ENCODE results near the gene CYBA.

CYBA gene
- total RNA-seq: 49.7 to 235 (median 202) reads per million in 9 experiments

DNA sequence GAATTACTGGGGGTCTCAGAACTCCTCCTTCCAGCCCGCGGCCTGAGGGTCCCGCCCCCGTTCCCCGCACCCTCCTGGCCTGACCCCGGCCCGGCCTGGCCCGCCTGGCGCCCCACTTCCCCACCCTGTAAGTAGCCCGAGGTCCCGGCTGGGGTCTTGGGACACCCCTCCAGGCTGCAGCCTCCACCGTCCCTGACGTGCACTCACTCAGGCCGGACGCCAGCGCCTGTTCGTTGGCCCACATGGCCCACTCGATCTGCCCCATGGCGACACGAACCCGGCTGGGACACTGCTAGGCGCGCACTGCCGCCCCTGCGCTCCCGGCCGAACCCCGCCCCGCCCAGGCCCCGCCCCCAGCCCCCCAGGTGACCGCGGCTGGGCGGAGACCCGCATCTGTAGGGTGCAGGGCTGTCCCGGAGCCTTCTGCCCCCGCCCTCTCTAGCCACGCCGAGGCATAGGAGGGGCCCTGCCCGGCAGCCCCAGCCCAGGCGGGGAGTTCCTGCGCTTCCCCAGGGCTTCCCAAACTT lies at the start of gene CYBA:
Gene CYBA, minus strand, starts transcription at position 305 of the 527 bp plus-strand sequence. Its CDS starts 40 bp downstream, at position 265.
- H3K27ac Mint-ChIP-seq: peak within 1 kb of the TSS; percentile 92 to 97
- no peaks in the 10 kb centered on the region for H3K9me3 Mint-ChIP-seq
- DNase-seq: peak; percentile 83 to 88 (median 85)
- peak; percentile 79 for ATAC-seq (replicated peaks)
- H3K4me1 Mint-ChIP-seq (ENCODE audit: low read depth in 2 of 2): peaks cover 13 to 23% of the 10 kb centered on the region in 2 donors
- H3K36me3 Mint-ChIP-seq (ENCODE audit: insufficient read depth): peaks cover 67% of the 10 kb centered on the region
- no peaks in the 10 kb centered on the region for H3K27me3 Mint-ChIP-seq
- H3K4me3 Mint-ChIP-seq: peak within 1 kb of the TSS; percentile 89

DNA sequence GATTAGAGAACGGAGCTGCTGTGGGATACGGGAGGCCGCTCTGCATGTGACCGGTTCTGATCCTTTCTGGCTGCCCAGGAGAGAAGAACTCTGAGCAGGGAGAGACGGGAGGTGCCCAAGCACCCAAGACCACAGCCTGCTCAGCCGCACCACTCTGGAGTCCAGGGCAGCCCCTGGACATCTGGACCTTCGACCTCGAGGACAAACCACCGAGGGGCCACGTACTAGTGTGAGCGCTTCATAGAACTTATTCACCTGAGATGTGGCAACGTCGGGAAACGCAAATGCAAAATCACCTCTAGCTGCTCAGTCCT lies 49.4 kb upstream of the CYBA start:
- no peak for ATAC-seq (replicated peaks)
- Mint-ChIP-seq H3K4me1 (ENCODE audit: low read depth in 2 of 2) (peaks cover 15 to 57% of the 10 kb centered on the region in 2 donors), H3K27me3 (no peaks in the 10 kb centered on the region)

DNA sequence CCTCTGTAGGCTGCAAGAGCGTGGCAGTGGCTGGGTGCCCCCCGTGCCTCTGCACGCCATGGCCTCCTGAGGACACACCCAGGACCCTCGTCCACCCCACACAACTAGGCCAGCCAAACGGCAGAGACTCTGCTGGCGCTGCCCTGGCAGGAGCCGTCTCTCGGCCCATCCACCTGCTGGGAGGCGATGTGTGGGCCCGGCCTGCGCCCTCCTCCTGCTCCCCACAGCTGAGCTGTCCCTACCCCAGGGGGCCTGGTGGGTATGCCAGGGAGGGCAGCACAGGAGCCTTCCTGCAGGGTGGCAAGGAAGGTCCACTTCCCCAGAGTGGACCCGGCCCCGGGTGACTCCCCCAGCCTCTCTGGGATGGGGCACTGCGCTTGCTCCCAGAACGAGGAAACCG lies 48.3 kb upstream of the CYBA start:
- H3K36me3 Mint-ChIP-seq (ENCODE audit: insufficient read depth): peaks cover 96% of the 10 kb centered on the region
- no peaks in the 10 kb centered on the region for H3K27me3 Mint-ChIP-seq
- H3K9me3 Mint-ChIP-seq: no peaks in the 10 kb centered on the region
- H3K27ac Mint-ChIP-seq: peak overlapping the region in 1 of 2 donors; percentile 46
- DNase-seq (no peak), ATAC-seq (replicated peaks) (no peak)
- peak overlapping the region in 1 of 2 donors; percentile 100 for H3K4me3 Mint-ChIP-seq
- peaks cover 10 to 56% of the 10 kb centered on the region in 2 donors for H3K4me1 Mint-ChIP-seq (ENCODE audit: low read depth in 2 of 2)

More for the DNA sequence above, 49.4 kb upstream of the CYBA start:
- peak overlapping the region; percentile 95 to 99 for H3K27ac Mint-ChIP-seq
- no peaks in the 10 kb centered on the region for H3K9me3 Mint-ChIP-seq
- peaks cover 96% of the 10 kb centered on the region for H3K36me3 Mint-ChIP-seq (ENCODE audit: insufficient read depth)
- no peak for DNase-seq
- peak overlapping the region; percentile 95 to 100 for H3K4me3 Mint-ChIP-seq

- ATAC-seq (replicated peaks): no peak
- no peaks in the 10 kb centered on the region for H3K27me3 Mint-ChIP-seq
- H3K9me3 Mint-ChIP-seq: no peaks in the 10 kb centered on the region
- peaks cover 4 to 52% of the 10 kb centered on the region in 2 donors for H3K4me1 Mint-ChIP-seq (ENCODE audit: low read depth in 2 of 2)
- H3K4me3 Mint-ChIP-seq: no peak overlapping the region
- H3K27ac Mint-ChIP-seq: peak overlapping the region in 1 of 2 donors; percentile 46
- no peak for DNase-seq
- peaks cover 94% of the 10 kb centered on the region for H3K36me3 Mint-ChIP-seq (ENCODE audit: insufficient read depth)
These were observed 47.8 kb upstream of the CYBA start for GRCh38 chr16:88698646-88699045.

GRCh38 chr16:88697831-88698615 lies 47.2 kb upstream of the CYBA start:
- Mint-ChIP-seq H3K36me3 (ENCODE audit: insufficient read depth) (peaks cover 90% of the 10 kb centered on the region), H3K9me3 (no peaks in the 10 kb centered on the region), H3K4me1 (ENCODE audit: low read depth in 2 of 2) (peaks cover 4 to 46% of the 10 kb centered on the region in 2 donors), H3K4me3 (peak overlapping the region in 1 of 2 donors; percentile 71), H3K27me3 (no peaks in the 10 kb centered on the region), H3K27ac (peak overlapping the region; percentile 65 to 76)
- ATAC-seq (replicated peaks) (no peak), DNase-seq (no peak)

- DNase-seq: no peak
- no peaks in the 10 kb centered on the region for H3K27me3 Mint-ChIP-seq
- H3K4me1 Mint-ChIP-seq (ENCODE audit: low read depth in 2 of 2): peaks cover 0 to 45% of the 10 kb centered on the region in 2 donors
- peaks cover 86% of the 10 kb centered on the region for H3K36me3 Mint-ChIP-seq (ENCODE audit: insufficient read depth)
- H3K9me3 Mint-ChIP-seq: no peaks in the 10 kb centered on the region
- no peak for ATAC-seq (replicated peaks)
- peak overlapping the region in 1 of 2 donors; percentile 71 for H3K4me3 Mint-ChIP-seq
- H3K27ac Mint-ChIP-seq: peak overlapping the region; percentile 65 to 76
These were observed 46.4 kb upstream of the CYBA start for GRCh38 chr16:88697116-88697830.

DNA sequence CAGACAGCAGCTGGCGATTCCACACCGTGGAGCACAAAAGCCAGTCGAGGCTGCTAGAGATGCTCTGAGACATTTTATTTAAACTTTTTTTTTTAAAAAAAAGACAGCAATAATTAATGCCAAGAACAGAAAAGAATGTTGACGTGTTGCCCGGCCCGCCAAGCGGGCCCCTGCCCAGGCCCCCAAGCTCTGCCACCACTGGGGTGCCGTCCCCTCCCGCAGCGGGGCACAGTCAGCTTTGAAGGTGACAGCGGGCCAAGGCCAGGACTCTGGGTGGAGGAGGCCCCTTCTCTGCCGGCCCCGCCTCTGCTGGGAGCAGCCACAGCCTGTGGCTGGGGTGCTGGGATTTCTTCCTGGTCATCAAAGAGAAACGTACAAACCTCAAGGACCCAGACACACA lies 45.6 kb upstream of the CYBA start:
- peaks cover 81% of the 10 kb centered on the region for H3K36me3 Mint-ChIP-seq (ENCODE audit: insufficient read depth)

GRCh38 chr16:88695753-88696152 lies 44.9 kb upstream of the CYBA start:
- Mint-ChIP-seq H3K4me1 (ENCODE audit: low read depth in 2 of 2) (peaks cover 3 to 43% of the 10 kb centered on the region in 2 donors), H3K4me3 (no peak overlapping the region), H3K9me3 (no peaks in the 10 kb centered on the region), H3K27me3 (no peaks in the 10 kb centered on the region), H3K27ac (peak overlapping the region in 1 of 2 donors; percentile 90), H3K36me3 (ENCODE audit: insufficient read depth) (peaks cover 74% of the 10 kb centered on the region)
- ATAC-seq (replicated peaks) (no peak), DNase-seq (no peak)

More for the DNA sequence above, 45.6 kb upstream of the CYBA start:
- ATAC-seq (replicated peaks): no peak
- Mint-ChIP-seq H3K4me1 (ENCODE audit: low read depth in 2 of 2) (peaks cover 0 to 43% of the 10 kb centered on the region in 2 donors), H3K9me3 (no peaks in the 10 kb centered on the region), H3K27me3 (no peaks in the 10 kb centered on the region), H3K27ac (peak overlapping the region in 1 of 2 donors; percentile 76), H3K4me3 (no peak overlapping the region)
- DNase-seq: no peak

DNA sequence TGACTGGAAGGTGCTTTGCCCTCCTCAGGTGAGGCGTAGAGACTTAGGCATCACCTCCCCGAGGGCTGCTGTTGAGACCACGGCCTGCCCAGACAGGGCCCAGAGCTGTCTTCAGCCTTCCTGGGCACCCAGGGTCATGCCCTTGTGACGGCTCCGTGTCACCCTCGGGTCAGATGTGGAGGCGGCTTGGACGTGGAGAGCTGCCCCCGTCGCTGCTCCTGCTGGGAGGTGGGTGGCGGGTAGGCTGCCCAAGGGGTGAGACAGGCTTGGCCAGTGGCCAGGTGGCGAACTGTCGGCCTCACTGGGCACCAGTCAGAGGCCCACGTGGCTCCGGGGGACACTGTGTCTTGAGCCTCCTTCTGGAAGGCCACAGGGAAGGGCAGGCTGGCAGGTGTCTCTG lies 44.4 kb upstream of the CYBA start:
- no peaks in the 10 kb centered on the region for H3K9me3 Mint-ChIP-seq
- H3K4me1 Mint-ChIP-seq (ENCODE audit: low read depth in 2 of 2): peaks cover 7 to 46% of the 10 kb centered on the region in 2 donors
- peaks cover 69% of the 10 kb centered on the region for H3K36me3 Mint-ChIP-seq (ENCODE audit: insufficient read depth)
- no peaks in the 10 kb centered on the region for H3K27me3 Mint-ChIP-seq
- H3K4me3 Mint-ChIP-seq: no peak overlapping the region
- no peak for ATAC-seq (replicated peaks)
- DNase-seq: no peak
- H3K27ac Mint-ChIP-seq: peak overlapping the region in 1 of 2 donors; percentile 90

DNA sequence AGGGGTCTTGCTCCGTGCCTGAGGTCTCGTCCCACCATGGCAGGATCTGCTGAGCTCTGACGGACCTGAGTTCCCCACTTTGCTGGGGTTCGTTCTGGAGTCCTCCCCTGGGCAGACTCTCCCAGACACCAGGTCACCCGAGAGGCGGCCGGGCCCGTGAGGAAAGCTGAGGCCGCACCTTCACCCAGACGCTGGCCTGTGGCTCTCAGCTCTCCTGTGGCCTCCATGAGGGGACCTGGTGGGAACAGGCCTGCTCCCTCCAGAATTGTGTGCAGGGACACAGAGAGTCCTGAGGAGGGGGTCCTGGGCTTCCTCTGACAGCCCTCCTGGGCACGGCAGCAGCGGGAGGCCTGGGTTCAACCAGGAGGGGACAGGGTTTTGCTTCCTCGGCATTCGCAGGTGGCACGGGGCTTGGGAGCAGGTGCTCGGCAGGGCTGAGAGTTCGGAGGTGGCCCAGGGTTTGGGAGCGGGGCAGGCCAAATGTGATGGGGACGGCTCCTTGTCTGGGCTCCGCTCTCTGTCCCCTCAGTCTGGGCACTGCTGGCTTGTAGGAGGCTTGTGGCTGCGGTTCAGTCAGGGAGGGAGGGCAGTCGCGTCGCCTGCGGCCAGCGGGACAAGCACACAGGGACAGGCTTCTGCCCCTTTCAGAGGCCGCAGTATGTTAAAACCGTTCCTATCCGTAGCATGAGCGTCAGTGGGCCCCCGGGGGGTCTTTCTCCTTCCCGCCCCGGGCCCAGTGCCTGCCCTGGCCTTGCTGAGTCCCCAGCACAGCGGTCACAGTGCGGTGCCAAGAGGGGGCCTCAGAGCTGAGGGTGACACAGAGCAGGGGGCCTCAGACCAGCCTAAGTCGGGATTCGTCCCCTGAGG lies 43.6 kb upstream of the CYBA start:
- Mint-ChIP-seq H3K9me3 (no peaks in the 10 kb centered on the region), H3K27me3 (no peaks in the 10 kb centered on the region), H3K4me1 (ENCODE audit: low read depth in 2 of 2) (peaks cover 7 to 38% of the 10 kb centered on the region in 2 donors), H3K36me3 (ENCODE audit: insufficient read depth) (peaks cover 64% of the 10 kb centered on the region), H3K27ac (peak overlapping the region in 1 of 2 donors; percentile 90), H3K4me3 (peak overlapping the region in 1 of 2 donors; percentile 14)
- ATAC-seq (replicated peaks): no peak
- no peak for DNase-seq

DNA sequence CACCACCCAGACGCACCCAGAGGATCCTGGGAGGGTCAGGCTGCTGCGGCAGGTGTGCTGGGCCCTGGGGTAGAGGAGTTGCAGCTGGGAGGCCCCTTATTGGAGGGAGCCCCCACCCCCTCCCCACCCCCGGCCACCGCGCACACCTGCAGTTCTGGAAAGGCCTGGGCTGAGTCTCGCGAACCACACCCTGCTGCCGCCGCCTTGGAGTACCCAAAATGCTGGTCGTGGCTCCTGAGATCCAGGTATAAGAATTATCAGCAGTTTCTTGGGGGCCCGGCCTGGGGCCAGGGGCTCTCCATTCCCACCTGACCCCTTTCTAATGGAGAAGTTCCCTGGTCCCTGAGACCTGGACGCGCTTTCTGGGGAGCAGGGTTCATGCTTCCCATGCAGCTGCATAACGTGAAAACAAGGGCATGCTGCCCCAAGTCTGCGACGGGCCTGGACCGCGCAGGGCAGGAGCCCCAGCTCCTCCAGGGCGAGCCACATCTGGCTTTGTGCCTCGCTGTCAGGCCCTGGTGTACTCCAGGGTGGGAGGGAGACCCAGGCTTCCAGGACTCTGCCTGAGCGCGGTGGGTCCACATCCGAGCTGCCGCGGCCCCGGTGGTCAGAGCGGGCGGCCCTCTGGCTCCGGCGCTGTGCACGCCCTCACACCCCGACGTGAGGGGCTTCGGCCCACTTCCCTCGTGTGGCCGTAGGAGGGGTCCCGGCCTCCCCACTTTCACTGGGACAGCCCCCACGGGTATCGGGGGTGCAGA lies 42.7 kb upstream of the CYBA start:
- ATAC-seq (replicated peaks): no peak
- H3K36me3 Mint-ChIP-seq (ENCODE audit: insufficient read depth): peaks cover 57% of the 10 kb centered on the region
- H3K27ac Mint-ChIP-seq: peak overlapping the region in 1 of 2 donors; percentile 90
- peak overlapping the region in 1 of 2 donors; percentile 14 for H3K4me3 Mint-ChIP-seq
- DNase-seq: no peak
- no peaks in the 10 kb centered on the region for H3K27me3 Mint-ChIP-seq
- no peaks in the 10 kb centered on the region for H3K9me3 Mint-ChIP-seq
- peaks cover 7 to 37% of the 10 kb centered on the region in 2 donors for H3K4me1 Mint-ChIP-seq (ENCODE audit: low read depth in 2 of 2)

DNA sequence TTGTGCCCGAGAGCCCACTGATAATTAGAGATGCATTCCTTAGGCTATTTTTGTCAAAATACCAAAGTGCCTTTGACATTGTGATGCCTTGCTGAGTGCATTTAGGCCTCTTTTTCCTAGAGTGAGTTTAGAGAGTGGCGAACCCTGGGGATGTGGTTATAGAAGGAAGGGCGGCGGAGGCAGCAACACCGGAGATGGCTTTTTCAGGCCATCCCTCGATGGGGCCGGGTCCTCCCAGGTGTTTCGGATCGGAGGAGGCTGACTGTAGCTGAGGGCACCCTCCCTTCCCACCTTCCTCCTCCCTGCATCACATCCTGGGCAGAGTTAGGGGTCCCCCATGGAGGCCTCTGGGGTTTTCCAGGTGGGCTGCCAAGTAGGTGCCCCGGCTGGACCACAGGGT lies 42.0 kb upstream of the CYBA start:
- Mint-ChIP-seq H3K27ac (peak overlapping the region in 1 of 2 donors; percentile 38), H3K9me3 (no peaks in the 10 kb centered on the region), H3K27me3 (no peaks in the 10 kb centered on the region), H3K4me3 (peak overlapping the region in 1 of 2 donors; percentile 64), H3K4me1 (ENCODE audit: low read depth in 2 of 2) (peaks cover 7 to 35% of the 10 kb centered on the region in 2 donors), H3K36me3 (ENCODE audit: insufficient read depth) (peaks cover 57% of the 10 kb centered on the region)
- DNase-seq (no peak), ATAC-seq (replicated peaks) (peak; percentile 41)

All from effector memory CD8-positive, alpha-beta T cell (primary cell).